ENCODE data around the gene TM4SF1.

Gene TM4SF1

GRCh38 chr3:149417174-149417573, 39.7 kb upstream of the TM4SF1 start:
- no peak overlapping the region for H3K4me3 ChIP-seq (ENCODE audit: low read depth, low read length)
- TF ChIP-seq, protein P1, sequence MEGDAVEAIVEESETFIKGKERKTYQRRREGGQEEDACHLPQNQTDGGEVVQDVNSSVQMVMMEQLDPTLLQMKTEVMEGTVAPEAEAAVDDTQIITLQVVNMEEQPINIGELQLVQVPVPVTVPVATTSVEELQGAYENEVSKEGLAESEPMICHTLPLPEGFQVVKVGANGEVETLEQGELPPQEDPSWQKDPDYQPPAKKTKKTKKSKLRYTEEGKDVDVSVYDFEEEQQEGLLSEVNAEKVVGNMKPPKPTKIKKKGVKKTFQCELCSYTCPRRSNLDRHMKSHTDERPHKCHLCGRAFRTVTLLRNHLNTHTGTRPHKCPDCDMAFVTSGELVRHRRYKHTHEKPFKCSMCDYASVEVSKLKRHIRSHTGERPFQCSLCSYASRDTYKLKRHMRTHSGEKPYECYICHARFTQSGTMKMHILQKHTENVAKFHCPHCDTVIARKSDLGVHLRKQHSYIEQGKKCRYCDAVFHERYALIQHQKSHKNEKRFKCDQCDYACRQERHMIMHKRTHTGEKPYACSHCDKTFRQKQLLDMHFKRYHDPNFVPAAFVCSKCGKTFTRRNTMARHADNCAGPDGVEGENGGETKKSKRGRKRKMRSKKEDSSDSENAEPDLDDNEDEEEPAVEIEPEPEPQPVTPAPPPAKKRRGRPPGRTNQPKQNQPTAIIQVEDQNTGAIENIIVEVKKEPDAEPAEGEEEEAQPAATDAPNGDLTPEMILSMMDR (IDR thresholded peaks at IDR 0.05; ENCODE audit: low read depth, low read length), result no peak
- in situ Hi-C loops (cut with HindIII; ENCODE audit: low sequenced_read_pairs), result no loop called here
- no peak for DNase-seq (ENCODE audit: low read depth, low spot score)

- TF ChIP-seq, protein P1 (IDR thresholded peaks at IDR 0.05; ENCODE audit: low read depth, low read length), result no peak
- in situ Hi-C loops (cut with HindIII; ENCODE audit: low sequenced_read_pairs), result no loop called here
- no peak overlapping the region for H3K4me3 ChIP-seq (ENCODE audit: low read depth, low read length)
- no peak for DNase-seq (ENCODE audit: low read depth, low spot score)
These were observed 38.0 kb upstream of the TM4SF1 start for GRCh38 chr3:149415484-149415883.

DNA sequence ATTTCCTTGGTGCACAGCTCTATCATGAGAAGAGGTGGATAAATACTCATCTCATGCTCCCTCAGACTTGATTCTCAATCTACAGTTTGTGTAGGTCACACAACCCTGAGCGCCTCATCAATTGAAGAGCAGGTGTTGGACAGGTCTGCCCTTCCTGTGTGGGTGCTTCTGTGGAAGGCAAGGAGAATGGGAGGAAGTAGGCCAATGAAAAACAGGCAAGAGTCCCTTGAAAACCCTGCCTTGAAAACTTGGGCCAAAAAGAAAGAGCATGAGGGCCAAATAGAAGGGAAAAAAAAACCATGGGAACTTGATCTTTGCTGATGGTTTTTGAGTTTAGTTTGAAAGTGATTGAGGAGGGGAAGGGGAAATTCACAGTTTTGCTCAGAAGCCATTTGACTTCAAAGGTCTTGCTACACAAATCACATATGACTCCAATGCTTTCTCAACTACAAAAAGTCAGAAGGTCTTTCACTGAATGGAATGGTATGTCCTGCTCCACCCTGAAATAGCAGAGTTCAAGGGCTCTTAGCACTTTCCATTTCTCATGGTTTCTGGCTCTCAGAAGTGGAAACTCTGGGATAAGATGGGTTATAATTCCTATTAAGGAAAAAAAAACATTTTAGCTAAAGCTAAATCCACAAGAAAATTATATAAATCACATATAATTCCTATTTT, 37.2 kb upstream of the TM4SF1 start:
- TF ChIP-seq, protein P1 (IDR thresholded peaks at IDR 0.05; ENCODE audit: low read depth, low read length), result no peak
- H3K4me3 ChIP-seq (ENCODE audit: low read depth, low read length), result no peak overlapping the region
- in situ Hi-C loops (cut with HindIII; ENCODE audit: low sequenced_read_pairs), result no loop called here
- DNase-seq (ENCODE audit: low read depth, low spot score), result peak; percentile 25

DNA sequence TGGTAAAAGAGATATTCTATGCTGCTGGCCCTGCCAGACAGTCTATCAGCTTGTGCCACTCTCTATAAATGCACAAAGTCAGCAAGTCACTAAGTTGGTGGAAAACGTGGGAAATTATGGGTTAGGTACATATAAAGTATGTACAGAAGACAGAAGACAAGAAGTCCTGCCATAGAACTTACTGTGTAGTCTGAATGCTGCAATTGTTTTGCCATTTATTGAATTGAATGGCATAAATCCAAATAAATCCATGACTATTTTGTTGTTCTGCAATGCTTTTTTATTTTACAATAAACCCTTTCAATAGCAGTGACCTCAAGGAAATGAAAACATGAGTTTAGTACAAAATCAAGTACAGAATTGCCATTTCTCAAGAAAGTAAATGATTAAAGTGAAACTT, 34.1 kb upstream of the TM4SF1 start:
- H3K4me3 ChIP-seq (ENCODE audit: low read depth, low read length), result no peak overlapping the region
- TF ChIP-seq, protein P1 (IDR thresholded peaks at IDR 0.05; ENCODE audit: low read depth, low read length), result no peak
- no peak for DNase-seq (ENCODE audit: low read depth, low spot score)
- in situ Hi-C loops (cut with HindIII; ENCODE audit: low sequenced_read_pairs), result no loop called here

GRCh38 chr3:149409351-149409750, 31.9 kb upstream of the TM4SF1 start:
- TF ChIP-seq, protein P1 (IDR thresholded peaks at IDR 0.05; ENCODE audit: low read depth, low read length), result no peak
- in situ Hi-C loops (cut with HindIII; ENCODE audit: low sequenced_read_pairs), result no loop called here
- no peak for DNase-seq (ENCODE audit: low read depth, low spot score)
- no peak overlapping the region for H3K4me3 ChIP-seq (ENCODE audit: low read depth, low read length)

DNA sequence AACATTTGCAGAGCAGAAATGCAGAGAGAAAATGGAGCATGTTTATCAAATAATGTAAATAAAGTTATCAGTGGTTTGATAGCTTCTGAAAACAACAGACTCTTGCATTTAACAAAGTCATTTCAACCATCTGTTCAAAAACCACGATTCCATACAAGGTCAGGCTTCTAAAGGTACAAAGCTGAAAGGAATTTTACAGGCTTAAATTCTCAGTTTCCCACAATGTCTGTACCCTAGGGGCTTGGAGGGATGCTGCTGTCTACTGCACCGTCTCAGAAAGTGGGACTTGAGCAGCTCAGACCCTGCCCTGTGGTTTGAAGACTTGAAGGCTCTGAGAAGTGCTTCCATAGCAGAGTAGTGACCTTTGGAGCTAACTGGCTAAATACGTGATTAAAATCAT, 30.4 kb upstream of the TM4SF1 start:
- peak; percentile 29 for DNase-seq (ENCODE audit: low read depth, low spot score)
- H3K4me3 ChIP-seq (ENCODE audit: low read depth, low read length), result no peak overlapping the region
- TF ChIP-seq, protein P1 (IDR thresholded peaks at IDR 0.05; ENCODE audit: low read depth, low read length), result no peak
- in situ Hi-C loops (cut with HindIII; ENCODE audit: low sequenced_read_pairs), result no loop called here

All from astrocyte of the spinal cord (primary cell).